OCI-LY7 (cell line): ENCODE data around the gene RANBP3L. TPM values are rescaled to one million over a fixed set of nuclear protein-coding genes. Genes with fewer than 3 reads are reported as not detected.

Experiments
- BruUV-seq: library from RNA; stranded (reverse); fragments of 400-500 nt; replicated peaks from 2 replicates; lab custom pipeline; 2021; lab: Mats Ljungman, UMichigan
- CTCF ChIA-PET: fragments of 300-600 bp; sonication (Branson Sonifier 250); formaldehyde crosslinking; loops from one replicate; lab custom pipeline; 2022; ENCODE audit warnings: antibody characterized with exemption; ENCODE audit not compliant: unreplicated experiment; lab: Charles Lee
- POLR2A ChIA-PET: fragments of 300-600 bp; sonication (Branson Sonifier 250); formaldehyde crosslinking; loops from one replicate; lab custom pipeline; 2022; ENCODE audit warnings: antibody characterized with exemption; lab: Charles Lee
- DNase-seq: peaks from one replicate; pipeline ENCODE4 v3.0.0-alpha.2; 2015; ENCODE audit warnings: low spot score
- H2AFZ ChIP-seq: fragments of 200-600 bp; sonication (generic), shearing (Covaris generic); 2 replicates; pipeline ENCODE4 v1.6.1; 2014; ENCODE audit warnings: mild to moderate bottlenecking, antibody characterized with exemption, low read length, moderate library complexity
- H3K27ac ChIP-seq: fragments of 200-600 bp; sonication (generic); 2 replicates; pipeline ENCODE4 v1.5.1; 2014; ENCODE audit warnings: mixed run types, low read depth, mild to moderate bottlenecking, moderate library complexity, low read length, inconsistent platforms; ENCODE audit not compliant: poor library complexity, severe bottlenecking
- H3K36me3 ChIP-seq: fragments of 200-600 bp; sonication (generic); 2 replicates; pipeline ENCODE4 v1.6.1; 2014; ENCODE audit warnings: mild to moderate bottlenecking, antibody characterized with exemption, low read length, moderate library complexity, mixed read lengths; ENCODE audit not compliant: insufficient read depth
- H3K4me1 ChIP-seq: fragments of 200-600 bp; sonication (generic); 2 replicates; pipeline ENCODE4 v1.5.1; 2014; ENCODE audit warnings: mild to moderate bottlenecking, low read length; ENCODE audit not compliant: insufficient read depth, poor library complexity, severe bottlenecking
- H3K4me2 ChIP-seq: fragments of 200-600 bp; sonication (generic); 2 replicates; pipeline ENCODE4 v1.6.1; 2014; ENCODE audit warnings: mild to moderate bottlenecking, low read length
- H3K4me3 ChIP-seq: fragments of 200-600 bp; sonication (generic); 2 replicates; pipeline ENCODE4 v1.5.1; 2014; ENCODE audit warnings: mild to moderate bottlenecking, low read depth, low read length; ENCODE audit not compliant: poor library complexity, severe bottlenecking
- H3K79me2 ChIP-seq: fragments of 200-600 bp; sonication (generic); 2 replicates; pipeline ENCODE4 v1.6.1; 2016; ENCODE audit warnings: low read depth, mild to moderate bottlenecking, low read length, moderate library complexity, mixed read lengths; ENCODE audit not compliant: insufficient read depth
- H3K9me2 ChIP-seq: fragments of 200-600 bp; sonication (generic); 2 replicates; pipeline ENCODE4 v1.6.1; 2016; ENCODE audit warnings: mild to moderate bottlenecking, low read length, mixed read lengths; ENCODE audit not compliant: insufficient read depth
- H3K9me3 ChIP-seq: fragments of 200-600 bp; sonication (generic); 2 replicates; pipeline ENCODE4 v1.6.1; 2014; ENCODE audit warnings: mild to moderate bottlenecking, mixed run types, low read length, mixed read lengths
- H4K20me1 ChIP-seq: fragments of 200-600 bp; sonication (generic); 2 replicates; pipeline ENCODE4 v1.6.1; 2014; ENCODE audit warnings: mild to moderate bottlenecking, antibody characterized with exemption, low read length, moderate library complexity, mixed read lengths; ENCODE audit not compliant: insufficient read depth
- EZH2phosphoT487 ChIP-seq: fragments of 200-600 bp; sonication (generic); IDR thresholded peaks from 2 replicates; pipeline ENCODE4 v1.6.1; 2018; ENCODE audit warnings: low read depth, borderline replicate concordance, mild to moderate bottlenecking, mixed run types, antibody characterized with exemption, low read length, moderate library complexity, mixed read lengths
- intact Hi-C: fragments of 100-400 bp; cut with micrococcal nuclease; formaldehyde crosslinking; loops from one replicate; pipeline ENCODE4 v1.10.0; 2022; ENCODE audit not compliant: unreplicated experiment
- total RNA-seq, 2 experiments: library from RNA; depleted of rRNA in 1 of 2; stranded (reverse); fragments of >200 nt in 1 of 2; shearing (Covaris generic) in 1 of 2; gene quantifications; 2 replicates each; pipeline ENCODE4 v1.2.3, GENCODE V29; 2014 to 2022
- TF ChIP-seq, protein P1 (sequence below): fragments of 200-600 bp; sonication (generic); conservative IDR thresholded peaks from 2 replicates; pipeline ENCODE4 v1.5.1; 2014; ENCODE audit warnings: mild to moderate bottlenecking, antibody characterized with exemption, low read length, moderate library complexity, mixed read lengths

Gene RANBP3L
- total RNA-seq, 2 experiments from 2014 or later, result not detected

DNA sequence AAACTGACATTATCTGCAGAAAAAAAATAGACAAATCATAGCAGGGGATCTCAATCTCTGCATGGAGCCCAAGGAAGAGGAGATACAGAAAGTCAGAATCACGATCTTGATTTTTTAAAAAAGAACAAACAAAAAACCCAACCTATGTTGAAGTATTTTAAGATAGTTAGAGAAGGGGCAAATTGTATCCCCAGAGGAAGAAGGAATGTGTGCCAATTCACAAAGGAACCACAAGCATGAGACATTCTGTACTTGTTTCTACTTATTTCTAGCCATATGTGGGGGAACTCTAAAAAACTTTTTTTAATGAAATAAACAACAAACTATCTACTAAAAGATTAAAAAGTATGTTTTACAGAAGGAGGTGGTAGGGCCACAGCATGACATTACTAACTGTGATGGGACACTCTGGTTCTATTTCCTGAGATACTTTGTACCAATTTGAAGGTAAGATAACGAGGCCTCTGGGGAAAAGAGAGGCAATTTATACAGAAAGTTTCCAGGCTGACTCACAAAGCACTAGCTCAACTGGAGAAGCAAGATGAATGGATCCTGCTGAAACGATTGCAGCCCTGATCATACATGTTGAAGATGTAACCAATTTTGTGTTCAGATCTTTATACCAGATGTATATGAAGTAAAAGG lies 22.5 kb downstream of the RANBP3L start:
- intact Hi-C loops, result no loop called here

DNA sequence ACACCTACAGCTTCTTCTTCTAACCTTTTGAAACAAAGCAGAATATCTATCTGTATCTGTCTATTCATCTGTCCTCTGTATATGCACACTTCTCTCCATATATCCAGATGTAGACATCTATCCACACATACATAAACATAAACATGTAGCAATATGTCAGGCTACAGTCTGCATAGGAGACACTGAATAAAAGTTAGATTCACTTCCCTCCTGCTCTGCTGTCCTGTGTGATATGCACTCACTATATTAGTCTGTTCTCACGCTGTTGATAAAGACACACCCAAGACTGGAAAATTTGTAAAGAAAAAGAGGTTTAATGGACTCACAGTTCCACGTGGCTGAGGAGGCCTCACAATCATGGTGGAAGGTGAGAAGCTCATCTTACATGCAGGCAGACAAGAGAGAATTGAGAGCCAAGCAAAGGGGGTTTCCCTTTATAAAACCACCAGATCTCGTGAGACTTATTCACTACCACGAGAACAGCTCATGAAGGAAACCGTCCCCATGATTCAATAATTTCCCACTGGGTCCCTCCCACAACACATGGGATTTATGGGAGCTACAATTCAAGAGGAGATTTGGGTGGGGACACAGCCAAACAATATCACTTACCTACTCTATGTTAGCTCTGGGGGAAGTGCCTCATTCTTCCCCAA lies 24.1 kb downstream of the RANBP3L start:
- Histone ChIP-seq H3K9me3 (no peaks in the 10 kb centered on the region), H4K20me1 (no peaks in the 10 kb centered on the region), H3K27ac (no peak overlapping the region), H3K4me3 (no peak overlapping the region), H3K4me2 (no peak overlapping the region), H3K79me2 (no peaks in the 10 kb centered on the region), H2AFZ (no peak overlapping the region), H3K36me3 (no peaks in the 10 kb centered on the region), H3K4me1 (no peaks in the 10 kb centered on the region), H3K9me2 (no peaks in the 10 kb centered on the region)
- intact Hi-C loops, result no loop called here
- CTCF ChIA-PET, result interaction anchor here (1.1 kb wide), 1 partner anchor 12 kb away, joined by 4 read pairs; no protein-coding TSS in a partner anchor
- no peak for DNase-seq
- no TSS peak for BruUV-seq
- no peak for TF ChIP-seq EZH2phosphoT487
- TF ChIP-seq, protein P1, sequence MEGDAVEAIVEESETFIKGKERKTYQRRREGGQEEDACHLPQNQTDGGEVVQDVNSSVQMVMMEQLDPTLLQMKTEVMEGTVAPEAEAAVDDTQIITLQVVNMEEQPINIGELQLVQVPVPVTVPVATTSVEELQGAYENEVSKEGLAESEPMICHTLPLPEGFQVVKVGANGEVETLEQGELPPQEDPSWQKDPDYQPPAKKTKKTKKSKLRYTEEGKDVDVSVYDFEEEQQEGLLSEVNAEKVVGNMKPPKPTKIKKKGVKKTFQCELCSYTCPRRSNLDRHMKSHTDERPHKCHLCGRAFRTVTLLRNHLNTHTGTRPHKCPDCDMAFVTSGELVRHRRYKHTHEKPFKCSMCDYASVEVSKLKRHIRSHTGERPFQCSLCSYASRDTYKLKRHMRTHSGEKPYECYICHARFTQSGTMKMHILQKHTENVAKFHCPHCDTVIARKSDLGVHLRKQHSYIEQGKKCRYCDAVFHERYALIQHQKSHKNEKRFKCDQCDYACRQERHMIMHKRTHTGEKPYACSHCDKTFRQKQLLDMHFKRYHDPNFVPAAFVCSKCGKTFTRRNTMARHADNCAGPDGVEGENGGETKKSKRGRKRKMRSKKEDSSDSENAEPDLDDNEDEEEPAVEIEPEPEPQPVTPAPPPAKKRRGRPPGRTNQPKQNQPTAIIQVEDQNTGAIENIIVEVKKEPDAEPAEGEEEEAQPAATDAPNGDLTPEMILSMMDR, result no peak
- POLR2A ChIA-PET, result interaction anchor here (0.7 to 1.7 kb wide), 5 partner anchors 9 to 653 kb away, joined by 3 to 5 read pairs (median 4); no protein-coding TSS in a partner anchor

More for the DNA sequence above, 22.5 kb downstream of the RANBP3L start:
- Histone ChIP-seq H3K36me3 (no peaks in the 10 kb centered on the region), H3K4me3 (no peak overlapping the region), H2AFZ (peak overlapping the region; percentile 73; the same call in 1 of the 2 replicates), H3K9me2 (no peaks in the 10 kb centered on the region), H3K79me2 (no peaks in the 10 kb centered on the region), H3K9me3 (no peaks in the 10 kb centered on the region), H3K4me2 (no peak overlapping the region), H3K27ac (no peak overlapping the region), H4K20me1 (no peaks in the 10 kb centered on the region), H3K4me1 (peaks cover 7% of the 10 kb centered on the region)
- BruUV-seq, result no TSS peak
- TF ChIP-seq, protein P1, result no peak
- 0 out of 2 replicates have a peak, but pooled peaks have one; percentile 12 for TF ChIP-seq EZH2phosphoT487
- ChIA-PET CTCF (no interaction called here), POLR2A (interaction anchor here (0.6 kb wide), 1 partner anchor 15 kb away, joined by 3 read pairs; no protein-coding TSS in a partner anchor)
- DNase-seq, result no peak
